ENCODE measurements around the gene ECE1.

The ECE1 gene

DNA sequence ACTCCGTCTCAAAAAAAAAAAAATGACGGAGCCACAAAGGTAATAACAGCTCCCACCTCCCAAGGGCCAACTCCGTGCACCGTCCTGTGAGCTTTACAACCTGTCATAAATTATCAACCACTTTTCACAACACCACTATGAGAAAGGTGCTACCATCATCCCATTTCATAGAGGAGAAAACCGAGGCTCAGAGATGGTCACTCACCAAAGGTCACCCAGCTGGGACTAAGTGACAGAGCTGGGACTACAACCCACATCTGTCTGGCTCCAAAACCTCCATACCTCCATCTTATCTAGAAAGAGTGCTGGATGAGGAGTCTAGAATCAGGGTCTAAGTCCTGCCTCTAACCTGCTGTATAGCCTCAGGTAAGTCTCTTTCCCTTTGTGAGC lies 43.6 kb upstream of the ECE1 start:
- H4K20me1 ChIP-seq (ENCODE audit: insufficient read depth, low read length) = no peaks in the 10 kb centered on the region
- H3K4me1 ChIP-seq (ENCODE audit: insufficient read depth, low read length, severe bottlenecking) = peaks cover 84% of the 10 kb centered on the region
- no peaks in the 10 kb centered on the region for H3K79me2 ChIP-seq (ENCODE audit: insufficient read depth, low read length)
- no peaks in the 10 kb centered on the region for H3K27me3 ChIP-seq (ENCODE audit: insufficient read depth, low read length)
- no peaks in the 10 kb centered on the region for H3K9me3 ChIP-seq (ENCODE audit: low read length)
- no peak overlapping the region for H2AFZ ChIP-seq (ENCODE audit: low read length)
- H3F3A ChIP-seq (ENCODE audit: insufficient read depth, low read length) = no peaks in the 10 kb centered on the region
- no peaks in the 10 kb centered on the region for H3K36me3 ChIP-seq (ENCODE audit: insufficient read depth, low read length)
- TF ChIP-seq, protein P1, sequence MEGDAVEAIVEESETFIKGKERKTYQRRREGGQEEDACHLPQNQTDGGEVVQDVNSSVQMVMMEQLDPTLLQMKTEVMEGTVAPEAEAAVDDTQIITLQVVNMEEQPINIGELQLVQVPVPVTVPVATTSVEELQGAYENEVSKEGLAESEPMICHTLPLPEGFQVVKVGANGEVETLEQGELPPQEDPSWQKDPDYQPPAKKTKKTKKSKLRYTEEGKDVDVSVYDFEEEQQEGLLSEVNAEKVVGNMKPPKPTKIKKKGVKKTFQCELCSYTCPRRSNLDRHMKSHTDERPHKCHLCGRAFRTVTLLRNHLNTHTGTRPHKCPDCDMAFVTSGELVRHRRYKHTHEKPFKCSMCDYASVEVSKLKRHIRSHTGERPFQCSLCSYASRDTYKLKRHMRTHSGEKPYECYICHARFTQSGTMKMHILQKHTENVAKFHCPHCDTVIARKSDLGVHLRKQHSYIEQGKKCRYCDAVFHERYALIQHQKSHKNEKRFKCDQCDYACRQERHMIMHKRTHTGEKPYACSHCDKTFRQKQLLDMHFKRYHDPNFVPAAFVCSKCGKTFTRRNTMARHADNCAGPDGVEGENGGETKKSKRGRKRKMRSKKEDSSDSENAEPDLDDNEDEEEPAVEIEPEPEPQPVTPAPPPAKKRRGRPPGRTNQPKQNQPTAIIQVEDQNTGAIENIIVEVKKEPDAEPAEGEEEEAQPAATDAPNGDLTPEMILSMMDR (IDR thresholded peaks at IDR 0.05; ENCODE audit: low read length) = no peak
- no peak for TF ChIP-seq EZH2 (IDR thresholded peaks at IDR 0.05; ENCODE audit: borderline replicate concordance, low read length)
- peak overlapping the region; percentile 68 for H3K4me2 ChIP-seq (ENCODE audit: low read length)
- H3K4me3 ChIP-seq (ENCODE audit: low read depth, low read length, poor library complexity, severe bottlenecking) = peak overlapping the region; percentile 54
- peak overlapping the region; percentile 89 for H3K27ac ChIP-seq (ENCODE audit: low read depth, low read length, poor library complexity, severe bottlenecking)
- no peak overlapping the region for H3K9ac ChIP-seq (ENCODE audit: low read length)
- H3K9me2 ChIP-seq (ENCODE audit: low read depth, low read length) = no peaks in the 10 kb centered on the region

DNA sequence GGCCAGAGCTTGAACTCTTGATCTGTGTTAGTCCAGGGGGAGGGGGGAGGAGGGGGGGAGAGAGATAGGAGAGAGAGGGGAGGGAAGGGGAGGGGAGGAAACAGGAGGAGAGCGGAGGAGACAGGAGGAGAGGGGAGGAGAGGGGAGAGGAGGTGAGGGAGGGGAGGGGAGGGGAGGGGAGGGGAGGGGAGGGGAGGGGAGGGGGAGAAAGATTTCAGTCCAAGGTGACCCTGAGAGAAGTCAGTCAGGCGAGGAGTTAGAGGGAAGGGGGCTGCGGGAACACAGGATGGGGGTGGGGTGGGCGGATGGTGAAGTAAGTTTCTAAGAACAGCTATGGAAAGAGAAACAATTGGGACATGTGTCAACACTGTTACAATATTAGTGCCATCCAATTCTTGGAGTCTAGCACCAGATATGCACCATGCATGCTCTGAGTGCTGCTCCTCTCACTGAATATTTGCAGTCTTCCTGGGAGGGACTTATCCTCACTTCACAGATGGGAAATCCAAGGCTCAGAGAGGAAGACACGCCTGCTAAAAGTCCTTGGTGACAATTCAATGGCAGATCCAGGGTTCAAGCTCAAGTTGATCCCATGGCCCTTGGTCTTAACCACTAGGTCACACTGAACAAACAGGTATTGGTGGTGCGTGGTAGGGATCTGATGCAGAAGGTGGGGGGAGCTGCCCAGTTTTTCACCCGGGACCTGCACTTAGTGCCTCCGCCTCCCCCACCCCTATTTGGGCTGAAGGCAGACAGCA lies 42.5 kb upstream of the ECE1 start:
- Histone ChIP-seq H3K36me3 (ENCODE audit: insufficient read depth, low read length) (peaks cover 4% of the 10 kb centered on the region), H3K9me3 (ENCODE audit: low read length) (no peaks in the 10 kb centered on the region), H4K20me1 (ENCODE audit: insufficient read depth, low read length) (no peaks in the 10 kb centered on the region), H2AFZ (ENCODE audit: low read length) (no peak overlapping the region), H3K79me2 (ENCODE audit: insufficient read depth, low read length) (no peaks in the 10 kb centered on the region), H3K4me2 (ENCODE audit: low read length) (no peak overlapping the region; the same call in 1 of the 2 replicates), H3K4me1 (ENCODE audit: insufficient read depth, low read length, severe bottlenecking) (peaks cover 74% of the 10 kb centered on the region), H3K27me3 (ENCODE audit: insufficient read depth, low read length) (no peaks in the 10 kb centered on the region), H3K9ac (ENCODE audit: low read length) (no peak overlapping the region), H3K4me3 (ENCODE audit: low read depth, low read length, poor library complexity, severe bottlenecking) (no peak overlapping the region), H3F3A (ENCODE audit: insufficient read depth, low read length) (no peaks in the 10 kb centered on the region), H3K27ac (ENCODE audit: low read depth, low read length, poor library complexity, severe bottlenecking) (no peak overlapping the region), H3K9me2 (ENCODE audit: low read depth, low read length) (no peaks in the 10 kb centered on the region)
- TF ChIP-seq EZH2 (IDR thresholded peaks at IDR 0.05; ENCODE audit: borderline replicate concordance, low read length) = no peak
- TF ChIP-seq, protein P1 (IDR thresholded peaks at IDR 0.05; ENCODE audit: low read length) = no peak

DNA sequence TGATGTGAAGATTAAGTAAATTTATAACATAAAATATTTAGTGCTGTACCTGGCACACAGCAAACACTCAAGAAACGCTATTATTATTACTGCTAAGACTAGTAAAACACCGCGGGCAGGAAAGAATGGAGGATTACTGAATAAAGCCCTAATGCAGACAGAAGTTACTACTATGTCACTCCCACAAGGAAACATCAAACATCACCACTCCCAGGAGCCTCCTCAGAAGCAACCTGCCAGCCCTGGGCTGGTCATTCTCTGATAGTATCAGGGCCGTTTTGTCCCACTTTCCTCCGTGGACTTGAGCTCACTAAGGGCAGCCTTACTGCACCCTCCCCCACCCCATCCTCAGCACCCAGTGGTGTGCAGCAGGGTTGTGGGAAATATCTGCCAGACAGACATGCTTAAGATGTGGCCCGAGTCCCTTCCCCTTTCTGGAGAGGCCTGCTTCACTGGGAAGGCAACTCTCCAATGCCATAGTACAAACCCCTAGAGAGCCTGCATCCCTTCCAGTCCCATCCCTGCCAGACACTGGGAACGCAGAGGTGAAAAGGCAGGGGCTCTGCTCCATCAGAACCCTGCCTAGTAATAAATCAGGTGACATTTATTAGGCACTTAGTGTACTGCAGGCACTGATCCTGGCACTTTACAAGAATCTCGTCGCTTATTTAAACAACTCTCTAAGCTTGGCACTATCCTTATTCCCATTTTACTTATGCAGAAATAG lies 41.7 kb upstream of the ECE1 start:
- Histone ChIP-seq H3K4me3 (ENCODE audit: low read depth, low read length, poor library complexity, severe bottlenecking) (no peak overlapping the region), H2AFZ (ENCODE audit: low read length) (no peak overlapping the region), H3K4me1 (ENCODE audit: insufficient read depth, low read length, severe bottlenecking) (peaks cover 68% of the 10 kb centered on the region), H3K27ac (ENCODE audit: low read depth, low read length, poor library complexity, severe bottlenecking) (no peak overlapping the region), H4K20me1 (ENCODE audit: insufficient read depth, low read length) (no peaks in the 10 kb centered on the region), H3K27me3 (ENCODE audit: insufficient read depth, low read length) (no peaks in the 10 kb centered on the region), H3F3A (ENCODE audit: insufficient read depth, low read length) (no peaks in the 10 kb centered on the region), H3K4me2 (ENCODE audit: low read length) (peak overlapping the region; percentile 3; the same call in 1 of the 2 replicates), H3K79me2 (ENCODE audit: insufficient read depth, low read length) (no peaks in the 10 kb centered on the region), H3K36me3 (ENCODE audit: insufficient read depth, low read length) (peaks cover 4% of the 10 kb centered on the region), H3K9me2 (ENCODE audit: low read depth, low read length) (no peaks in the 10 kb centered on the region), H3K9me3 (ENCODE audit: low read length) (no peaks in the 10 kb centered on the region), H3K9ac (ENCODE audit: low read length) (no peak overlapping the region)
- TF ChIP-seq, protein P1 (IDR thresholded peaks at IDR 0.05; ENCODE audit: low read length) = no peak
- no peak for TF ChIP-seq EZH2 (IDR thresholded peaks at IDR 0.05; ENCODE audit: borderline replicate concordance, low read length)
